ENCODE data around the gene NCMAP.

NCMAP gene

GRCh38 chr1:24621121-24621520 lies 65.2 kb downstream of the NCMAP start:
- no peak for DNase-seq (ENCODE audit: low read depth in 3 of 3, low spot score in 1 of 3)

DNA sequence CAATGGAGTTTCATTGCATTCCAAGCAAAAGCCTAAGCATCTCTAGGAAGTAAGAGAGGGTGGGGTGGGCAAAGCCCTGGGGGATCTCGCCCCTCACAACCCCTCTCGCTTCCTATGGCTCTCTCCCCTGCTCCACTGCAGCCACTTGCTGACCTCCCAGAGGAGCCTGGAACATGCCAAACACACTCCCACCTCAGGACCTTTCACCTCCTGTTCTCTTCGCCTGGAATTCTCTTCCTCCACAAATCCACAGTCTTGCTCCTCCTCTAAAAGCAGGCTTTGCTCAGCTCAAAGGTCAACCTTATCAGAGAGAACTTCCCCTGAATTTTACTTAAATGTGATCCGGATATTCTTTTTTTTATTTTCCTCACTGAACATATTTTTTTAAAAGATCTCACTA lies 66.3 kb downstream of the NCMAP start:
- DNase-seq (ENCODE audit: low read depth in 3 of 3, low spot score in 1 of 3), result no peak

- no peak for DNase-seq (ENCODE audit: low read depth in 3 of 3, low spot score in 1 of 3)
Observed at GRCh38 chr1:24632832-24633175, 76.9 kb downstream of the NCMAP start.

DNA sequence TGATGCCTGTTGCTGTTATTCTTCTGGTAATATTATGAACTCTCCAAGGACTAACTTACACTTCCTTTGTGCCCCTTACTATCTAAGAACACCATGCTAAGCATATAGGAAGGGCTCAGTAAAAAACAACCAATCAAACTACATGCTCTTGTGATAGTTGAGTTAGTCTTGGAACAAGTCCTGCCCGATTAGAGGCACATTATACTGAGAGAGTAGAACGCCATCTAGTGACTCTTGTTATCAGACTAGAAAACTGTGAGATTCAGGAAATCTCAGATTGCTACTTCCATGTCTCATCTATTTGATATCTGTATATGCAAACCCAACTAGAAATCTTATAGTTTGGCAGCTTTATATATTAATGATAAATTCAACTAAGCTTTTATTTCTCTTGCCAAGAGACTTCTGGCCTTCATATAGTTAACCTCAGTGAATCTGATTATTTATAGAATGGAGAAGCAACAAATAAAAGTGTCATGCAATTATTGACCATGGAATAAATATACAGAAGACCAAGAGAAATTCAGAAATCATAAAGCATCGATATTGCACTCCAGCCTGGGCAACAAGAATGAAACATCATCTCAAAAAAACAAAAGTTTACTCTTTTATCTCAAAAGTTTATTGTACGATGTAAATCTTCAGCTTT lies 79.4 kb downstream of the NCMAP start:
- DNase-seq (ENCODE audit: low read depth in 3 of 3, low spot score in 1 of 3), result no peak

DNA sequence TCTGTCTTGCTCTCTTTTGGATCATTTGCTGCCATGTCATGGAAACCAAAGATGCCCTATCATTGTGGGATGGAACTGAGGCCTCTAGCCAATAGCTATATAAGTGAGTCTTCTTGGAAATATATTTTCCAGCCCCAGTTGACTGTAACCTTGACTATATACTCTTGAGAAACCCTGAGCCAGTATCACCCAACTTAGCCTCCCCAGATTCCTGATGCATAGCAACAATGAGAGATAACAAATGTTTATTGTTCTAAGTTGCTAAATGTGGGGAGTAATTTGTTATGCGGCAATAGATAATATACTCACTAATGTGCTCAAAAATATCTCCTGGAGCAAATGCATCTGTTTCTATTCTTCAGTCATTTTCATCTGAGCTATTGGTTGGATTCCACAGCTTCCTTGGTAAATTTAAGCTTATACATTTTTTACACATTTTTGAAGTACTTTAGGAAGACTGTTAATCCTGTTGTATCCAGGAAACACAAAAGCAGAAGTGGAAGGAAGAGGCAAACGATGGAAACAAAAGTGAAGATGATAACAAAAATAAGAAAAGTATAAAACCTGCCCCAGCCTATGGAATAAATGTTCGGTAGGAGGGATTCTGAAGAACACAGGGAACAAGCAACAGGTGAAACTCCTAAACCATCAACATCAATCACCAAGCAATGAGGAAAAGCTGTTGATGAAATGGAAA lies 80.9 kb downstream of the NCMAP start:
- no peak for DNase-seq (ENCODE audit: low read depth in 3 of 3, low spot score in 1 of 3)

- DNase-seq (ENCODE audit: low read depth in 3 of 3, low spot score in 1 of 3), result no peak
Observed at GRCh38 chr1:24639094-24639493, 83.2 kb downstream of the NCMAP start.

- DNase-seq (ENCODE audit: low read depth in 3 of 3, low spot score in 1 of 3), result no peak
Observed at GRCh38 chr1:24639881-24640280, 84.0 kb downstream of the NCMAP start.

DNA sequence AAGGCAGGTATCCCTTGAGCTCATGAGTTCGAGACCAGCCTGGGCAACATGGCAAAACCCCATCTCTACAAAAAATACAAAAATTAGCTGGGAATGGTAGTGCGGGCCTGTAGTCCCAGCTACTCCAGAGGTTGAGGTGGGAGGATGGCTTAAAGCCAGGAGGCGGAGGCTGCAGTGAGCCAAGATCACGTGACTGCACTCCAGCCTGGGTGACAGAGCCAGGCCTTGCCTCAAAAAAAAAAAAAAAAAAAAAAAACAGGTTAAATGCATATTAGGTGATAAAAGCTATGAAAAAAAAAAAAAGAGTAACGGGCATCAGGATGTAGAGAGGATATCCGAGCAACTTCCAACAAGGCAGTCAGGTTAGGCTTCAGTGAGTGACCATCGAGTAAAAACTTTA lies 84.4 kb downstream of the NCMAP start:
- DNase-seq (ENCODE audit: low read depth in 3 of 3, low spot score in 1 of 3), result no peak

DNA sequence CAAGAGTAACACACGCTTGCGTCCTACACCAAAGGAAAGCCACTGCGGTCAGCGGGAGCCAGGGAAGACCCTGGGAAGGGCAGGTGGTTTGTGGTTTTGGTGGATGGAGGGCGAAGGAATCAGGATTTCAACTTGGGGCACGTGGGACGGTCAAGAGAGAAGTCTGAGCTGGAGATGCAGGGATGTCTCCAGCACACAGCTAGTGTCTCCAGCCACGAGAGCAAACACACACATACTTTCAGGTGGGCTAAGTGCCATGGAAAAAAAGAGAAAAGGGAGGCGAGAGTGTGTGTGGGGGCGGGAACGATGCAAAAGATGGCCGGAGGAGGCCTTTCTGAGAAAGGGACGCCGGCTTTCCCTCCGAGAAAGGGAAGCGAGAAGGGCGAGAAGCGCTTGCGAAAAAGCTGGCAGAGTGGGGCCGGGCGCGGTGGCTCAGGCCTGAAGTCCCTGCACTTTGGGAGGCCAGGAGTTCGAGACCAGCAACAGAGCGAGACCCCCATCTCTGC lies 85.8 kb downstream of the NCMAP start:
- no peak for DNase-seq (ENCODE audit: low read depth in 3 of 3, low spot score in 1 of 3)

GRCh38 chr1:24642481-24643362 lies 86.8 kb downstream of the NCMAP start, which contains the start of gene SRRM1:
Gene SRRM1, plus strand, starts transcription at chr1:24643302. Its CDS starts 25 bp downstream, at chr1:24643327.
- peak; percentile 91 to 98 (median 96) for DNase-seq (ENCODE audit: low read depth in 3 of 3, low spot score in 1 of 3)

DNA sequence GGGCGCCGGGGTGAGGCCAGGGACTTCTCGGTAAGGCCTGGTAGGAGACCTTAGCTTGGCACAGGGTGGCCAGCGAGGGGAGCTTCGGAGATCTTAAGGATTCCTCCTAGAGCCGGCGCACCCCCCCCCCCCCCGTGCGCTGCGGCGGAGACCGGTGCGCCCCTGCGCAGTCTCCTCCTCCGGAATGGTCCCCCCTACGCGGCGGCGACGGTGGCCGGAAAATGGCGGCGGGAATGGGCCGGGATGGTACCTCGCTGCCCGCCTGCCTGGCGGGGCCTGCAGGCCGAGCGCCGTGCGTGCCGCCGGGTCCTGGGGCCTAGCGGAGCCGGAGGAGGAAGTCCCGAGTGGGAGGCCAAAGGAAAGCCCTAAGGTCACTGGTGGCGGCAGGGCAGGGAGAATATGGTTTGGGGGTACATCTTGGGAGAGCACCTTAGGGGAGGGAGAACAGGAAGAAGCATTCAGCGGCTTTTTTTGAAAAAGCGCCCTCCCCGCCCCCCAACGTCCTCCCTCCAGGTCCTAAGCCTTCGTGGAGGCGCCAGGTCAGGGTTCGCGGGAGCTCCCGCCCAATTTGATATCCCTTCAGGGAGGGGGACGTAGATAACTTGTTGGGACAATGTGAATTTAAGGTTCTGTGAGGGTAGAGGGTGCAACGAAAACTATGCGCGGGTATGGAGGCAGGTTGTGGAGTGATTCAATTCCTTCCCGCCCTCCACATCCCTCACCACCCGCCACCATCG lies 87.6 kb downstream of the NCMAP start:
- DNase-seq (ENCODE audit: low read depth in 3 of 3, low spot score in 1 of 3), result no peak

DNA sequence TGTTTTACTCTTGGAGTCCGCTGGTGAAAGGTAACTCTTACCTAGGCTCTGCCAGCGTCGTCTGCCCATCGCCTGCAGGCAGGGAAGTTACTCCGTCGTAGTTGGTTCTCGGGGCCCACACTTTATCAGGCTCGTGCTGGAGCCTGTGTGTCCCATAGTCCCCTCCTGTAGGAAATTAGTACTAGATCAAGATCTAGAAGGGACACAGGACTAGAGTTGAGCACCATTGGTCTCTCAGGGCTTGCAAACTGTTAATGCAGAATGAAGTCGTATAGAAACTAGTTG lies 88.2 kb downstream of the NCMAP start:
- DNase-seq (ENCODE audit: low read depth in 3 of 3, low spot score in 1 of 3), result no peak

- DNase-seq (ENCODE audit: low read depth in 3 of 3, low spot score in 1 of 3), result no peak
Observed at GRCh38 chr1:24648919-24649318, 93.0 kb downstream of the NCMAP start.

GRCh38 chr1:24652382-24652781 lies 96.5 kb downstream of the NCMAP start:
- no peak for DNase-seq (ENCODE audit: low read depth in 3 of 3, low spot score in 1 of 3)

DNA sequence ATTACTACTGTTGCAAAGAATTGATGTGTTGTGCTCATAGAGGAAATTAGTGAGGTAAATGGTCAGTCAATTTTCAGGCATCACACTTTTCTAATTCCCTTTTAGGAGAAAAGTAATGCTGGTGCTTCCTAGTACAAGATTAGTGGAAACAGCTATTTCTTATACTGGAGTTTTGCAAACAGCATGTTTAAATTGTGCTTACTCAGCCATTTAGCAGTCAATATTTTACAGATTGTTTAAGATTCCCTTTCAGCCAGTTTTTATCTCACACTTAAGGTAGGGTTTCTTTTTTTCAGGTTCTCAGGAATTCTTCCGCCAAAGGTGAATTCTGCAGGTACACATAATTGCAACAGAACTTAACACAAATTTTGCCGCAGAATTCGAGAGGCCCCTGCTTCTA lies 98.1 kb downstream of the NCMAP start:
- no peak for DNase-seq (ENCODE audit: low read depth in 3 of 3, low spot score in 1 of 3)

DNA sequence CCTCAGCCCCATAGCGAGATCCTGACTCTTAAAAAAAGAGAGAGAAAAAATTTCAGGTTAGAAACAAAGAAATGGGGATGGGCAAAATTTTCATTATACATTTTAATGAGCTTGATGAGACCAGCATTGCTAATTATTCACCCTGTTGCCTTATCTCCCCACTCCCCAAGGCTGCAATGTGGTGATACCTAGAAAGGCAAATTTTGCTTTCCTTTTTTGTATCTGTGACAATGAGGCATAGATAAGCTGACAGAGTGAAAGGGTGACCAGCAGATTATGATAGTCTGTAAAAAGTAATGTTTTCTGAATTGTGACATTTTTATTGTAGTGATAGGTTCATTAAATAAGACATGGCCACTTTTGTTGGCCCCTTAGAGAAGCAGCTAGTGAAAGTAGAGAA lies 100.2 kb downstream of the NCMAP start:
- no peak for DNase-seq (ENCODE audit: low read depth in 3 of 3, low spot score in 1 of 3)

GRCh38 chr1:24657781-24658180 lies 101.9 kb downstream of the NCMAP start:
- no peak for DNase-seq (ENCODE audit: low read depth in 3 of 3, low spot score in 1 of 3)
